22Rv1 (cell line): ENCODE measurements around the gene TSPAN5.

Experiments used
- CTCF ChIP-seq: fragments of 450-650 bp; IDR thresholded peaks from 2 replicates; pipeline ENCODE4 v1.5.1; 2017; ENCODE audit warnings: mild to moderate bottlenecking
- ZFX ChIP-seq: fragments of 450-650 bp; IDR thresholded peaks from 2 replicates; pipeline ENCODE4 v1.6.1; 2017; ENCODE audit warnings: antibody characterized with exemption, borderline replicate concordance

GRCh38 chr4:98609934-98610333 lies 48.5 kb downstream of the TSPAN5 start:
- TF ChIP-seq CTCF: no peak
- TF ChIP-seq ZFX: no peak
